Thyroid gland (tissue), 4 donors: Measurements from ENCODE around the gene TCF7L1. TPM values are rescaled to one million over a fixed set of nuclear protein-coding genes. Genes with fewer than 3 reads are reported as not detected.
A peak's percentile ranks its signal among the peaks of the same experiment; 100 is the strongest.

Experiments used
- DNase-seq, 2 donors: peaks; one replicate each; pipeline ENCODE4 v3.0.0-alpha.2; 2019
- H3K27ac ChIP-seq, 3 donors: fragments of 200-600 bp; sonication (generic); 1 replicate in 2 of 3; 2 replicates in 1 of 3; pipeline ENCODE4 v1.5.1; 2016 to 2019; ENCODE audit warnings: mild to moderate bottlenecking in 1 of 3, moderate library complexity in 1 of 3
- H3K27me3 ChIP-seq: fragments of 200-600 bp; sonication (generic); one replicate; pipeline ENCODE4 v1.5.1; 2019
- H3K36me3 ChIP-seq, 2 donors: fragments of 200-600 bp; sonication (generic); one replicate each; pipeline ENCODE4 v1.5.1; 2016 to 2019
- H3K4me1 ChIP-seq, 2 donors: fragments of 200-600 bp; sonication (generic); one replicate each; pipeline ENCODE4 v1.5.1; 2017 to 2019
- H3K4me3 ChIP-seq, 3 donors: fragments of 200-600 bp; sonication (generic); replicated peaks in 1 of 3; 1 replicate in 2 of 3; 2 replicates in 1 of 3; pipeline ENCODE4 v1.5.1; 2016; ENCODE audit warnings: mild to moderate bottlenecking in 1 of 3
- H3K9me3 ChIP-seq: fragments of 200-600 bp; sonication (generic); one replicate; pipeline ENCODE4 v1.5.1; 2017
- POLR2A ChIP-seq, 2 donors: fragments of 450-650 bp; IDR thresholded peaks; one replicate each; pipeline ENCODE4 v1.6.1; 2017; ENCODE audit warnings: antibody characterized with exemption in 2 of 2, mild to moderate bottlenecking in 2 of 2, moderate library complexity in 1 of 2
- WGBS, 2 donors: methylation state at CpG; one replicate each; pipeline ENCODE4 v1.1.5; 2017; 5-methylcytosine and 5-hydroxymethylcytosine counted together
- intact Hi-C: fragments of 100-400 bp; cut with DNase I; formaldehyde crosslinking; loops from one replicate; pipeline ENCODE4 v1.15.1; 2023
- total RNA-seq, 4 donors: library from RNA; depleted of rRNA; stranded (reverse); fragments of >200 nt; gene quantifications; one replicate each; pipeline ENCODE4 v1.2.3, GENCODE V29; 2016
- TF ChIP-seq, protein P1 (sequence below), 6 experiments: fragments of 200-600 bp in 3 of 6; fragments of 450-650 bp in 3 of 6; sonication (generic) in 3 of 6; IDR thresholded peaks; one replicate each; pipeline ENCODE4 v1.5.1; 2016 to 2019; ENCODE audit warnings: antibody characterized with exemption in 6 of 6, mild to moderate bottlenecking in 2 of 6, inconsistent platforms in 1 of 6, moderate library complexity in 1 of 6

The TCF7L1 gene
- total RNA-seq, 4 donors from 2014 or later: 3.1 to 12.1 (median 8.7) TPM

- intact Hi-C loops: no loop called here
- H3K4me1 ChIP-seq: peaks cover 85 to 96% of the 10 kb centered on the region in 2 donors
- H3K27ac ChIP-seq: peak overlapping the region; percentile 61 to 87 (median 85)
These were observed 28.1 kb downstream of the TCF7L1 start for GRCh38 chr2:85160966-85161960.

GRCh38 chr2:85162746-85163301 lies 29.6 kb downstream of the TCF7L1 start:
- no peaks in the 10 kb centered on the region for H3K36me3 ChIP-seq
- H3K4me3 ChIP-seq: no peak overlapping the region
- H3K27ac ChIP-seq: peak overlapping the region; percentile 61 to 85 (median 85)
- no peaks in the 10 kb centered on the region for H3K27me3 ChIP-seq
- no peak for TF ChIP-seq POLR2A (IDR thresholded peaks at IDR 0.05)
- TF ChIP-seq, protein P1, sequence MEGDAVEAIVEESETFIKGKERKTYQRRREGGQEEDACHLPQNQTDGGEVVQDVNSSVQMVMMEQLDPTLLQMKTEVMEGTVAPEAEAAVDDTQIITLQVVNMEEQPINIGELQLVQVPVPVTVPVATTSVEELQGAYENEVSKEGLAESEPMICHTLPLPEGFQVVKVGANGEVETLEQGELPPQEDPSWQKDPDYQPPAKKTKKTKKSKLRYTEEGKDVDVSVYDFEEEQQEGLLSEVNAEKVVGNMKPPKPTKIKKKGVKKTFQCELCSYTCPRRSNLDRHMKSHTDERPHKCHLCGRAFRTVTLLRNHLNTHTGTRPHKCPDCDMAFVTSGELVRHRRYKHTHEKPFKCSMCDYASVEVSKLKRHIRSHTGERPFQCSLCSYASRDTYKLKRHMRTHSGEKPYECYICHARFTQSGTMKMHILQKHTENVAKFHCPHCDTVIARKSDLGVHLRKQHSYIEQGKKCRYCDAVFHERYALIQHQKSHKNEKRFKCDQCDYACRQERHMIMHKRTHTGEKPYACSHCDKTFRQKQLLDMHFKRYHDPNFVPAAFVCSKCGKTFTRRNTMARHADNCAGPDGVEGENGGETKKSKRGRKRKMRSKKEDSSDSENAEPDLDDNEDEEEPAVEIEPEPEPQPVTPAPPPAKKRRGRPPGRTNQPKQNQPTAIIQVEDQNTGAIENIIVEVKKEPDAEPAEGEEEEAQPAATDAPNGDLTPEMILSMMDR (IDR thresholded peaks at IDR 0.05): no peak
- intact Hi-C loops: no loop called here
- H3K9me3 ChIP-seq: no peaks in the 10 kb centered on the region
- WGBS, 2 donors: 9 to 26% methylated on average over 8 of the region's 8 CpGs
- DNase-seq: peak; percentile 67 to 68
- H3K4me1 ChIP-seq: peaks cover 71 to 87% of the 10 kb centered on the region in 2 donors

More at GRCh38 chr2:85160966-85161960, 28.1 kb downstream of the TCF7L1 start:
- WGBS, 2 donors: 41 to 46% methylated on average over 17 to 18 of the region's 18 CpGs
- no peak overlapping the region for H3K4me3 ChIP-seq
- DNase-seq: peak; percentile 81 to 86
- H3K27me3 ChIP-seq: no peaks in the 10 kb centered on the region
- TF ChIP-seq POLR2A (IDR thresholded peaks at IDR 0.05): no peak
- TF ChIP-seq, protein P1 (IDR thresholded peaks at IDR 0.05): no peak
- H3K36me3 ChIP-seq: no peaks in the 10 kb centered on the region
- no peaks in the 10 kb centered on the region for H3K9me3 ChIP-seq

- WGBS, 2 donors: 84 to 89% methylated on average over 3 of the region's 3 CpGs
- Histone ChIP-seq H3K9me3 (no peaks in the 10 kb centered on the region), H3K4me1 (peaks cover 62 to 79% of the 10 kb centered on the region in 2 donors), H3K4me3 (no peak overlapping the region), H3K27me3 (no peaks in the 10 kb centered on the region), H3K27ac (peak overlapping the region; percentile 21 to 85 (median 85)), H3K36me3 (no peaks in the 10 kb centered on the region)
- intact Hi-C loops: no loop called here
- TF ChIP-seq, protein P1 (IDR thresholded peaks at IDR 0.05): no peak
- no peak for TF ChIP-seq POLR2A (IDR thresholded peaks at IDR 0.05)
- DNase-seq: no peak
These were observed 30.5 kb downstream of the TCF7L1 start for GRCh38 chr2:85163675-85164074.

GRCh38 chr2:85164145-85164569 lies 31.0 kb downstream of the TCF7L1 start:
- H3K36me3 ChIP-seq: no peaks in the 10 kb centered on the region
- TF ChIP-seq, protein P1 (IDR thresholded peaks at IDR 0.05): peak in 1 of 6 experiments; percentile 16
- TF ChIP-seq POLR2A (IDR thresholded peaks at IDR 0.05): no peak
- no peak for DNase-seq
- no peaks in the 10 kb centered on the region for H3K27me3 ChIP-seq
- H3K4me1 ChIP-seq: peaks cover 58 to 74% of the 10 kb centered on the region in 2 donors
- no peak overlapping the region for H3K4me3 ChIP-seq
- H3K27ac ChIP-seq: peak overlapping the region in 2 of 3 donors; percentile 85
- WGBS, 2 donors: 63 to 72% methylated on average over 8 of the region's 8 CpGs
- intact Hi-C loops: no loop called here
- H3K9me3 ChIP-seq: no peaks in the 10 kb centered on the region
